HG03196 (cell line): ENCODE results near the gene SLC27A5.

Source experiments
- ATAC-seq: cut with Tn5 transposase; IDR thresholded peaks from one replicate; pipeline ENCODE4 v1.9.1; 2021; ENCODE audit not compliant: unreplicated experiment

Gene SLC27A5

GRCh38 chr19:58511353-58512208 is at the start of gene SLC27A5:
SLC27A5 (minus strand) TSS chr19:58511992; CDS start chr19:58511955, 37 bp downstream.
- no peak for ATAC-seq

- ATAC-seq = no peak
Measured at GRCh38 chr19:58560921-58561320, 49.1 kb upstream of the SLC27A5 start.

- ATAC-seq = no peak
Measured at GRCh38 chr19:58560007-58560887, 48.5 kb upstream of the SLC27A5 start.

GRCh38 chr19:58559275-58560006 is 47.6 kb upstream of the SLC27A5 start:
- peak; percentile 23 for ATAC-seq

- ATAC-seq = peak; percentile 59
Measured at GRCh38 chr19:58558623-58559274, 47.0 kb upstream of the SLC27A5 start.

- no peak for ATAC-seq
Measured at GRCh38 chr19:58558066-58558622, 46.4 kb upstream of the SLC27A5 start, which contains the start of gene UBE2M. UBE2M (minus strand) TSS chr19:58558611; CDS start chr19:58558381, 230 bp downstream.

- ATAC-seq = no peak
Measured at GRCh38 chr19:58557221-58558065, 45.7 kb upstream of the SLC27A5 start.

GRCh38 chr19:58556622-58557220 is 44.9 kb upstream of the SLC27A5 start:
- ATAC-seq = no peak

GRCh38 chr19:58555920-58556621 is 44.3 kb upstream of the SLC27A5 start:
- ATAC-seq = no peak

GRCh38 chr19:58555369-58555885 is 43.6 kb upstream of the SLC27A5 start:
- ATAC-seq = no peak

- peak; percentile 25 for ATAC-seq
Measured at GRCh38 chr19:58554494-58555368, 42.9 kb upstream of the SLC27A5 start, which contains the start of gene CHMP2A. CHMP2A (minus strand) TSS chr19:58555105; CDS start chr19:58554212, 893 bp downstream.

- ATAC-seq = no peak
Measured at GRCh38 chr19:58553799-58554493, 42.2 kb upstream of the SLC27A5 start.

- ATAC-seq = no peak
Measured at GRCh38 chr19:58552655-58553054, 40.9 kb upstream of the SLC27A5 start.

- no peak for ATAC-seq
Measured at GRCh38 chr19:58551577-58552471, 40.0 kb upstream of the SLC27A5 start.

GRCh38 chr19:58551123-58551497 is 39.3 kb upstream of the SLC27A5 start:
- no peak for ATAC-seq
